GM19025 (cell line): ENCODE measurements around the gene GOT2.

ENCODE experiments used
- ATAC-seq: cut with Tn5 transposase; IDR thresholded peaks from one replicate; pipeline ENCODE4 v1.9.1; 2021; ENCODE audit warnings: mild to moderate bottlenecking, low read depth, moderate library complexity; ENCODE audit not compliant: unreplicated experiment

GOT2 gene

GRCh38 chr16:58658796-58659211, 75.3 kb downstream of the GOT2 start:
- ATAC-seq = no peak
